Mammary epithelial cell (primary cell): ENCODE data around the gene GRID2.

ENCODE experiments used
- CTCF ChIP-seq, 2 donors: IDR thresholded peaks in 1 of 2; conservative IDR thresholded peaks in 1 of 2; 2 replicates each; pipeline ENCODE4 v1.5.1; 2011 to 2012; ENCODE audit warnings: inconsistent platforms in 2 of 2, low read length in 2 of 2, mild to moderate bottlenecking in 2 of 2, control low read depth in 1 of 2, low read depth in 1 of 2; ENCODE audit not compliant: insufficient read depth in 1 of 2; ENCODE audit errors: extremely low read depth in 1 of 2
- EZH2 ChIP-seq: IDR thresholded peaks from 2 replicates; pipeline ENCODE4 v1.6.1; 2012; ENCODE audit warnings: low read length, inconsistent platforms, borderline replicate concordance

GRCh38 chr4:92304121-92304520 lies 355 bp downstream of the GRID2 start:
- no peak for TF ChIP-seq EZH2
- no peak for TF ChIP-seq CTCF (conservative IDR thresholded peaks at IDR 0.05 in 1 of 2, IDR thresholded peaks at IDR 0.05 in 1 of 2; ENCODE audit: extremely low read depth in 1 of 2, insufficient read depth in 1 of 2, low read depth in 1 of 2, low read length in 2 of 2)
